Neural cell (in vitro differentiated cells): Measurements from ENCODE around the gene HSPB2. TPM values are rescaled to one million over a fixed set of nuclear protein-coding genes. Genes with fewer than 3 reads are reported as not detected.

Source experiments
- H2AFZ ChIP-seq: fragments of 200-600, 300-800 bp; sonication (generic), shearing (Covaris generic); 2 replicates; pipeline ENCODE4 v1.6.0; 2014; ENCODE audit warnings: low read depth, mild to moderate bottlenecking, antibody characterized with exemption, low read length, moderate library complexity
- H3F3A ChIP-seq: fragments of 200-600 bp; shearing (Covaris generic); 2 replicates; pipeline ENCODE4 v1.6.1; 2016; ENCODE audit warnings: mild to moderate bottlenecking, moderate library complexity, mixed read lengths, antibody characterized with exemption, low read length; ENCODE audit not compliant: insufficient read depth, poor library complexity, severe bottlenecking
- H3K27ac ChIP-seq: fragments of 200-600, 300-800 bp; sonication (generic), shearing (Covaris generic); 2 replicates; pipeline ENCODE4 v1.5.1; 2014; ENCODE audit warnings: mild to moderate bottlenecking, low read length, moderate library complexity
- H3K27me3 ChIP-seq: fragments of 300-800, 200-600 bp; sonication (generic), shearing (Covaris generic); 2 replicates; pipeline ENCODE4 v1.6.0; 2014; ENCODE audit warnings: mild to moderate bottlenecking, low read depth, low read length, moderate library complexity; ENCODE audit not compliant: insufficient read depth
- H3K36me3 ChIP-seq: fragments of 300-800, 200-600 bp; sonication (generic), shearing (Covaris generic); 2 replicates; pipeline ENCODE4 v1.5.1; 2014; ENCODE audit warnings: mild to moderate bottlenecking, antibody characterized with exemption, low read length, moderate library complexity; ENCODE audit not compliant: insufficient read depth
- H3K4me2 ChIP-seq: fragments of 300-800, 200-600 bp; sonication (generic), shearing (Covaris generic); 2 replicates; pipeline ENCODE4 v1.6.0; 2014; ENCODE audit warnings: mild to moderate bottlenecking, low read length
- H3K4me3 ChIP-seq: fragments of 300-800, 200-600 bp; sonication (generic), shearing (Covaris generic); 2 replicates; pipeline ENCODE4 v1.5.1; 2014; ENCODE audit warnings: mild to moderate bottlenecking, low read length, moderate library complexity
- H3K79me2 ChIP-seq: fragments of 200-600 bp; shearing (Covaris generic); replicated peaks from 2 replicates; pipeline ENCODE4 v1.6.0; 2014; ENCODE audit warnings: mild to moderate bottlenecking, low read length, moderate library complexity; ENCODE audit not compliant: insufficient read depth
- H3K9ac ChIP-seq: fragments of 300-800, 200-600 bp; sonication (generic), shearing (Covaris generic); 2 replicates; pipeline ENCODE4 v1.6.1; 2016; ENCODE audit warnings: mild to moderate bottlenecking, low read length, mixed read lengths
- H3K9me2 ChIP-seq: fragments of 200-600 bp; shearing (Covaris generic); 2 replicates; pipeline ENCODE4 v1.6.1; 2016; ENCODE audit warnings: mild to moderate bottlenecking, low read length, mixed read lengths; ENCODE audit not compliant: insufficient read depth
- H3K9me3 ChIP-seq: fragments of 200-600, 300-800 bp; sonication (generic), shearing (Covaris generic); 2 replicates; pipeline ENCODE4 v1.6.1; 2016; ENCODE audit warnings: mild to moderate bottlenecking, mixed run types, low read length, moderate library complexity, mixed read lengths
- H4K20me1 ChIP-seq: fragments of 200-600 bp; shearing (Covaris generic); 2 replicates; pipeline ENCODE4 v1.6.1; 2016; ENCODE audit warnings: mild to moderate bottlenecking, mixed run types; ENCODE audit not compliant: insufficient read depth
- EP300 ChIP-seq: fragments of 450-650 bp; conservative IDR thresholded peaks from 2 replicates; pipeline ENCODE4 v1.6.1; 2014; ENCODE audit warnings: antibody characterized with exemption, mild to moderate bottlenecking, moderate library complexity; ENCODE audit not compliant: poor library complexity, severe bottlenecking
- EZH2 ChIP-seq: fragments of 200-600, 300-800 bp; shearing (Covaris generic), sonication (generic); IDR thresholded peaks from 2 replicates; pipeline ENCODE4 v1.6.1; 2014; ENCODE audit warnings: antibody characterized with exemption, low read length, borderline replicate concordance, mild to moderate bottlenecking; ENCODE audit not compliant: insufficient read depth, poor library complexity, severe bottlenecking
- MXI1 ChIP-seq: fragments of 450-650 bp; conservative IDR thresholded peaks from 2 replicates; pipeline ENCODE4 v1.6.1; 2014; ENCODE audit warnings: antibody characterized with exemption, mild to moderate bottlenecking; ENCODE audit not compliant: poor library complexity, severe bottlenecking
- POLR2AphosphoS5 ChIP-seq: IDR thresholded peaks from 2 replicates; pipeline ENCODE4 v1.6.1; 2012
- RAD21 ChIP-seq: fragments of 450-650 bp; conservative IDR thresholded peaks from 2 replicates; pipeline ENCODE4 v1.6.1; 2014; ENCODE audit warnings: antibody characterized with exemption, mild to moderate bottlenecking, moderate library complexity
- SMC3 ChIP-seq: fragments of 450-650 bp; conservative IDR thresholded peaks from 2 replicates; pipeline ENCODE4 v1.6.1; 2014; ENCODE audit warnings: antibody characterized with exemption, mild to moderate bottlenecking, moderate library complexity; ENCODE audit not compliant: poor library complexity
- TAF1 ChIP-seq: IDR thresholded peaks from 2 replicates; pipeline ENCODE4 v1.6.1; 2012; ENCODE audit warnings: low read depth
- polyA plus RNA-seq: library from polyadenylated mRNA; depleted of rRNA; stranded (reverse); fragments of >200 nt; gene quantifications from 2 replicates; pipeline ENCODE4 v1.2.3, GENCODE V29; 2014
- TF ChIP-seq, protein P1 (sequence below): IDR thresholded peaks from 2 replicates; pipeline ENCODE4 v1.6.1; 2012; ENCODE audit warnings: borderline replicate concordance
- TF ChIP-seq, protein P2 (sequence below): fragments of 450-650 bp; IDR thresholded peaks from 2 replicates; pipeline ENCODE4 v1.5.1; 2014; ENCODE audit warnings: antibody characterized with exemption, mild to moderate bottlenecking, moderate library complexity; ENCODE audit not compliant: poor library complexity, severe bottlenecking

Gene HSPB2
- polyA plus RNA-seq, 1 donor from 2014 or later: not detected

DNA sequence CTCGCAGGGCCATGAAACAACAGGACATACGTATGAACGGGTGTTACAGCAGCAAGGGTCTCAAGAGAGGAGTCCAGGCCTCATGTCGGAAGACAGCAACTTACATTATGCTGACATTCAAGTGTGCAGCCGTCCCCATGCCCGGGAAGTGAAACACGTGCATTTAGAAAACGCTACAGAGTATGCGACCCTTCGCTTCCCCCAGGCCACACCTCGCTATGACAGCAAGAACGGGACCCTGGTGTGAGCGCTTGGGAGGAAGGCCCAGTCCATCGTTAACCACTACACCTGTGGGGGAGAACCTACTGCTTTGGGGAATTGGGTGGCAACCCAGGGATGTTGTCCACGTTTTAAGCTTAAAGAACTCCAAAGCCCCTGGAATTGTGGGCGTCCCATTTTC is 13.4 kb downstream of the HSPB2 start:
- H3K9me2 ChIP-seq: no peaks in the 10 kb centered on the region
- no peak overlapping the region for H3K27ac ChIP-seq
- TF ChIP-seq EP300 (no peak), TAF1 (no peak), POLR2AphosphoS5 (no peak), SMC3 (no peak), RAD21 (no peak), EZH2 (no peak), MXI1 (no peak)
- TF ChIP-seq, protein P1, sequence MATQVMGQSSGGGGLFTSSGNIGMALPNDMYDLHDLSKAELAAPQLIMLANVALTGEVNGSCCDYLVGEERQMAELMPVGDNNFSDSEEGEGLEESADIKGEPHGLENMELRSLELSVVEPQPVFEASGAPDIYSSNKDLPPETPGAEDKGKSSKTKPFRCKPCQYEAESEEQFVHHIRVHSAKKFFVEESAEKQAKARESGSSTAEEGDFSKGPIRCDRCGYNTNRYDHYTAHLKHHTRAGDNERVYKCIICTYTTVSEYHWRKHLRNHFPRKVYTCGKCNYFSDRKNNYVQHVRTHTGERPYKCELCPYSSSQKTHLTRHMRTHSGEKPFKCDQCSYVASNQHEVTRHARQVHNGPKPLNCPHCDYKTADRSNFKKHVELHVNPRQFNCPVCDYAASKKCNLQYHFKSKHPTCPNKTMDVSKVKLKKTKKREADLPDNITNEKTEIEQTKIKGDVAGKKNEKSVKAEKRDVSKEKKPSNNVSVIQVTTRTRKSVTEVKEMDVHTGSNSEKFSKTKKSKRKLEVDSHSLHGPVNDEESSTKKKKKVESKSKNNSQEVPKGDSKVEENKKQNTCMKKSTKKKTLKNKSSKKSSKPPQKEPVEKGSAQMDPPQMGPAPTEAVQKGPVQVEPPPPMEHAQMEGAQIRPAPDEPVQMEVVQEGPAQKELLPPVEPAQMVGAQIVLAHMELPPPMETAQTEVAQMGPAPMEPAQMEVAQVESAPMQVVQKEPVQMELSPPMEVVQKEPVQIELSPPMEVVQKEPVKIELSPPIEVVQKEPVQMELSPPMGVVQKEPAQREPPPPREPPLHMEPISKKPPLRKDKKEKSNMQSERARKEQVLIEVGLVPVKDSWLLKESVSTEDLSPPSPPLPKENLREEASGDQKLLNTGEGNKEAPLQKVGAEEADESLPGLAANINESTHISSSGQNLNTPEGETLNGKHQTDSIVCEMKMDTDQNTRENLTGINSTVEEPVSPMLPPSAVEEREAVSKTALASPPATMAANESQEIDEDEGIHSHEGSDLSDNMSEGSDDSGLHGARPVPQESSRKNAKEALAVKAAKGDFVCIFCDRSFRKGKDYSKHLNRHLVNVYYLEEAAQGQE: no peak
- TF ChIP-seq, protein P2, sequence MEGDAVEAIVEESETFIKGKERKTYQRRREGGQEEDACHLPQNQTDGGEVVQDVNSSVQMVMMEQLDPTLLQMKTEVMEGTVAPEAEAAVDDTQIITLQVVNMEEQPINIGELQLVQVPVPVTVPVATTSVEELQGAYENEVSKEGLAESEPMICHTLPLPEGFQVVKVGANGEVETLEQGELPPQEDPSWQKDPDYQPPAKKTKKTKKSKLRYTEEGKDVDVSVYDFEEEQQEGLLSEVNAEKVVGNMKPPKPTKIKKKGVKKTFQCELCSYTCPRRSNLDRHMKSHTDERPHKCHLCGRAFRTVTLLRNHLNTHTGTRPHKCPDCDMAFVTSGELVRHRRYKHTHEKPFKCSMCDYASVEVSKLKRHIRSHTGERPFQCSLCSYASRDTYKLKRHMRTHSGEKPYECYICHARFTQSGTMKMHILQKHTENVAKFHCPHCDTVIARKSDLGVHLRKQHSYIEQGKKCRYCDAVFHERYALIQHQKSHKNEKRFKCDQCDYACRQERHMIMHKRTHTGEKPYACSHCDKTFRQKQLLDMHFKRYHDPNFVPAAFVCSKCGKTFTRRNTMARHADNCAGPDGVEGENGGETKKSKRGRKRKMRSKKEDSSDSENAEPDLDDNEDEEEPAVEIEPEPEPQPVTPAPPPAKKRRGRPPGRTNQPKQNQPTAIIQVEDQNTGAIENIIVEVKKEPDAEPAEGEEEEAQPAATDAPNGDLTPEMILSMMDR: no peak
- peak overlapping the region; percentile 73 for H3K4me3 ChIP-seq
- no peak overlapping the region for H3K4me2 ChIP-seq
- H3F3A ChIP-seq: peaks cover 4% of the 10 kb centered on the region
- no peak overlapping the region for H2AFZ ChIP-seq
- no peaks in the 10 kb centered on the region for H3K27me3 ChIP-seq
- H3K79me2 ChIP-seq: no peaks in the 10 kb centered on the region
- no peaks in the 10 kb centered on the region for H4K20me1 ChIP-seq
- H3K36me3 ChIP-seq: no peaks in the 10 kb centered on the region
- no peaks in the 10 kb centered on the region for H3K9me3 ChIP-seq
- H3K9ac ChIP-seq: no peak overlapping the region

DNA sequence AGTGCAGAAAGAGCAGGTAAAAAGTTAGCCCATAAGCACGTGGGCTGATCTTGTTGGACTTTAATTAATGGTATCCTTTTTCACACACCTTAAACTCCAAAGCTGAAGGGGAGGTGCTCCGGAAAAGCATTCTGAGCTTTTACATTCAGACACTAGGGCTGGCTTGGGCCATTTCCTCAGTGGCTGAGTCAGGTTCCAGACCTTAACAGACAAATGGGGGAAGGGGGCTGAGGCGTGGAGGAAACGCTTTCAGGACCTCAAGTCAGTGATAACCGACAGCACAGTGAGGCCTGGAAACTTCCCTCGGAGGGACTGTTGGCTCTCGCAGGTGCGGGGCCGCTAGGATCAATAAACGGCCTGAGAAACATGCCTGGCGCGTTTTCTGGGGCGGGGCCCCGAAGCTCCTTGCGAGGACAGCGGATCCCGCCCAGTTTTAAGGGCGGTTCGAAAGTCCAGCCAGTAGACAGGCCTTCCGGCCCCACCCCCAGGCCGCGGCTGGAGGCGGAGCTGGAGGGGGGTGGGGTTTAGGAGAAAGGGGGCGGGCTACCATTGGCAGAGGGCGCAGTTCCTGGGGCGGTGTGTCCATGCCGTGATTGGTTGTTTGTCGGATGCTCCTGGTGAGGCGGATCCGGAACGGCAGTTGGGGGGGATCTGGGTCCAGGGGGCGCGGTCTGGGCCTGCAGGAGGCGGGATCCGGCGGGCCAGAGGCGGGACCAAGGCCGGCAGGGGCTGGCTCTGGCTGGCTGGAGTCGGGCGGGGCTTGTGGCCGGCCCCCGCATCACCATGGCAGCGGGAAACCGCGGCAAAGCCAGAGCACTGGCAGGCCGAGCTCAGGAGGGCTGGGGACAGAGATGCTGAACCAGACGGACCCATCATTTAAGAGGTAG is 14.2 kb downstream of the HSPB2 start:
- peak; percentile 7 for TF ChIP-seq TAF1
- TF ChIP-seq MXI1: peak; percentile 66
- TF ChIP-seq SMC3: no peak
- TF ChIP-seq EZH2: no peak
- TF ChIP-seq EP300: no peak
- no peak for TF ChIP-seq RAD21
- TF ChIP-seq, protein P2: no peak
- Histone ChIP-seq H3K36me3 (no peaks in the 10 kb centered on the region), H3K9ac (peak overlapping the region; percentile 60), H3K4me2 (peak overlapping the region; percentile 80), H3K27me3 (no peaks in the 10 kb centered on the region), H3K9me2 (no peaks in the 10 kb centered on the region), H4K20me1 (no peaks in the 10 kb centered on the region), H3F3A (peaks cover 4% of the 10 kb centered on the region), H3K79me2 (no peaks in the 10 kb centered on the region), H3K9me3 (no peaks in the 10 kb centered on the region), H3K4me3 (peak overlapping the region; percentile 73), H2AFZ (peak overlapping the region; percentile 80), H3K27ac (peak overlapping the region; percentile 56)
